ENCODE results near the gene CLIC5.
A peak's percentile ranks its signal among the peaks of the same experiment; 100 is the strongest.

The CLIC5 gene

DNA sequence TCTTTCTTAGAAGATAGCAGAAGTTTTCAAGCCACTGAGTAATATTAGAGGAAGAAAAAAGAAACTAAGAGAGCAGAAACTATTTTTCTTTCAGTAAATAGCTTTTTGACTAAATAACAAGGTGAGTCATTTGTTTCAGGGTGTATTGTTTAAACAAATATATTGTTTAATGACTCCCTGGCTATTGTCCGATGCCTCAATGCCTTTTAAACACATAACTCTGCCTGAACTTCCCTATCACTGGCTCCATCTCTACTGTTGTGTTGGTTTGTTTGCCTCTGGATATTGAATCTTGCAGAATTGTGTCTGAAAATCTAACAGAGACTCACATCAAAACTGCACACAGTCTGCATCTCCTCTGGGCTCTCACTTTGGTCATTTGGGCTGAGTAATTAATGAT is 19.6 kb upstream of the CLIC5 start:
- no peak for DNase-seq (ENCODE audit: low read depth)

DNA sequence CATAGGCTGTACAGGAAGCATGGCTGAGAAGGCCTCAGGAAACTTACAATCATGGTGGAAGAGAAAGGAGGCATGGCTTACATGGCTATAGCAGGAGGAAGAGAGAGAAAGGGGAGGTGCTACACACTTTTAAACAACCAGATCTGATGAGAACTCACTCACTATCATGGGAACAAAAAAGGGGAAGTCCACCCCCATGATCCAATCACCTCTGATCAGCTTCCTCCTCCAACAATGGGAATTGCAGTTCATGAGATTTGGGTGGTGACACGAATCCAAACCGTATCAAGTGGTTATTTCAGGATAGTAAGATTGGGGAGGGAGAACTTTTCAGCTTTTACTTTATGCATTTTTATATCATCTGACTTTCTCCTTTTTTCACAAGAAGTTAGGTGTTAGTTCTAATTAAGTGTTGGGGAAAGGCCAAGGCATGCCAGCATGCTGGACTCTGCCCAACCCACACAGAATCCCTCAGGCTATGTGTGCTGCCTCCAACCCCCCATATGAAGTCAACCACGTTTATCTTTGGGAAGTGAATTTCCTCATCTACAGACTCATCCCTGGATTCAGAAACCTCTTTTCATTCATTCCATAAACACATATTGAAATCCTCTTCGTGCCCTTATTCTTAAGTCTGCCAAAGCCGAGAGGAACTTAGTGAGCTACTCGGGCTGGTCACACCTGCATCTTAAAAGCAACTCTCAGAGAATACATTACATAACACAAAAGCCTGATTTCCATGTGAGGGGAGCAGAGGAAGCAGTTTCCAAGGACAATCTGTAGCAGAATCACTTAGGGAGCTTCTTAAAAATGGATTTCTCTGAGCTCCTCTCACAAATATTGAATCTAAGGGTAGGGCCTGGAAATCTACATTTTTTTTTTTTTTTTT is 16.7 kb upstream of the CLIC5 start:
- no peak for DNase-seq (ENCODE audit: low read depth)

DNA sequence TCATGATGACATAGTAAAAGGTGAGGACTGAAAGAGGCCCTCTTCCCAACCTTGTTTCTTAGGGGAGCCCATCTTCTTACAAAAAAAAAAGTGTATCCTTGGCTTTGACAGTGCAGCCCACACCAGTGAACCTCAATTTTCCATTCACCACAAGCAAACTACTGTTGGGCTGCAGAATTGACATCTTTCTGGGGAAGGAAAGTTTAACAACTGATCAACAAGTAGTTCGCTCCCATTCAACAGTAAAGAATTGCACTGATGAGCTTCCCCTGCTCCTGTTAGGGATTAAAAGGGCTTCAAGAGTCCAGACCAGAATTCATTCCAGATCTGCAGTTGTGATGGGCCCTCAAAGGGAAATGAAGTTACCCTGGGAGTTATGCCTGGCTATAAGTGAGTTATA is 13.9 kb upstream of the CLIC5 start:
- DNase-seq (ENCODE audit: low read depth), result no peak

DNA sequence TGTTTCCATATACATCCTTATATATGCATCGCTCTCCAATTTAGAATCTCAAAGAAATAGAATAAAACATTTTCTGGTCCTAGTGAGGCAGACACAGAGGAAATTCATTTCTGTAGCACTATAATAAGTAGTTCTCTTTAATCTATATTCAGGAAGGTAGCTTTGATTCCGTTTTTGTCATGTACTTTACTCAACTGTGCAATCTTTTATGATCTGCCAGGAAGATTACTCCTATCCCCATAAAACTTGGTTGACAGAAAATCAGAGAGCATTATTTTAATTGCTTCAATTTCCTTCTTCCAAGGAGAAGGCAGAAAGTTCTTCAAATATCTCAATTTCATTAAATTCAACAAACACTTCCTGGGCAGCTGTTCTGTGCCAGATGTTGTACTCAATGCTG is 10.6 kb upstream of the CLIC5 start:
- DNase-seq (ENCODE audit: low read depth), result no peak

DNA sequence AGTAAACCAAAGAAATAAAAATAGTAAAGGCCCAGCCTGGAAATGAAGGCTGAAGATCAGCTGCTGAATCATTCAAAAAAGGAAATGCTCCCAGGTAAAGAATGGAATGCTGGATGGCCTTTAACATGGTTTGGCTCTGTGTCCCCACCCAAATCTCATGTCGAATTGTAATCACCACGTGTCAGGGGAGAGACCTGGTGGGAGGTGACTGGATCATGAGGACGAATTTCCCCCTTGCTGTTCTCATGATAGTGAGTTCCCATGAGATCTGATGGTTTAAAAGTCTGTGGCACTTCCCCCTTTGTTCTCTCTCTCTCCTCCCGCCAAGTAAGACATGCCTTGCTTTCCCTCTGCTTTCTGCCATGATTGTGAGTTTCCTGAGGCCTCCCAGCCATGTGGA is 9.9 kb upstream of the CLIC5 start:
- no peak for DNase-seq (ENCODE audit: low read depth)

DNA sequence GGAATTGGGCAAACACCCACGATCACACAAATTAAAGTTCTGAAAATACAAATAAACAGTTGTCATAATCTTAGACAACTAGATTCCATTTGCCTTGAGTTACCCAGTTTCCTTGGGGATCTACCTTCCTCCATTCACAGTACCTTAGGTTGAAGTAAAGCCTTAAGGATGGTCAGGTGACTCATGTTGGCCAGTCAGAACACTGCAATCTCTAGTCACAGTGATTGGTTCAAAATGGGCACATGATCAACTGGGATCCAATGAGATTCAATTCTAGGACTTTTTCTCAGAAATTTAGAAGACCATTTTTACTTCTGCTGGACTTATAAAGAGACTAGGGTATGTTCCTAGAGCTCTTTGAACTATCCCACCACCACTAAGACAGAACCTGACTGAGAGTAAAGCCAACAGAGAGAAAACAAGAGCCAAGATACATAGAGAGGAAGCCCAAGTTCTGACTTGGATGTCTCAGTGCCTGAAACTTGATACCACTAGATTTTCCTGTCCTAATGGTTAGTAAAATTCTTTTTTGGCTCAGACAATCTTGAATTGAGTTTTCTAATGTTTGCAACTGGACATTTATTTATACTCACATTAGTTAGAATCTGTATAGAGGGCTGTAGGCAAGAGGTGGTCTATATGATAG is 8.6 kb upstream of the CLIC5 start:
- peak; percentile 5 for DNase-seq (ENCODE audit: low read depth)

DNA sequence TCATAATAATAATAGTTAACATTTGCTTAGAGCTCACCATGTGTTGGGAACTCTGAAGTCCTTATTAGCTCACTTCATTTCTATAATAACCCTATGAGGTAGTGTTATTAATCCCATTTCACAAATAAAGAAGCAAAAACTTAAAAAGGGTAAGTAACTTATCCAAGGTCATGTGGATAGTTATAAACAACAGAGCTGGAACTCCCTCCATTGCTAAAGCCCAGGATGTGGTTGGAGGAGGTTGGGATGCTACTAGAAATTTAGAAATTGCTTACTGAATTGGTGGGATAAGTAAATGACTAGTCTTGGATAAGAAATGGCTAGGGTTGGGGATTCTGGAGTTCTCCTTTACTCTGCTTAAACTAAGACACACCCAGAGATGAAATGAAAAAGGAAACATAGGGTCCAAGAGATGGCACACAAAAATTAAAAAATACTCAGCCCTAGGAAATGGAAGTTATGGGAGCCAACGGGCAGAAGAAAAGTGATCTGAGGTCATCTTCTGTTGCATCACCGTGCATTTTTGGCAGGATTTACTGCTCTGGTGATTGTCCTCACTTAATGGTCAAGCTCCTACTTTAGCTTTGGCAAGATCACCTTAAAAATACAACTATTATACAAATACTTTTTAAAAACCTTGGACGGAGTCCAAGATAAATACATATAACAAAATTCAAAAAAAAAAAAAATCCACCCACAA is 7.7 kb upstream of the CLIC5 start:
- peak; percentile 64 for DNase-seq (ENCODE audit: low read depth)

DNA sequence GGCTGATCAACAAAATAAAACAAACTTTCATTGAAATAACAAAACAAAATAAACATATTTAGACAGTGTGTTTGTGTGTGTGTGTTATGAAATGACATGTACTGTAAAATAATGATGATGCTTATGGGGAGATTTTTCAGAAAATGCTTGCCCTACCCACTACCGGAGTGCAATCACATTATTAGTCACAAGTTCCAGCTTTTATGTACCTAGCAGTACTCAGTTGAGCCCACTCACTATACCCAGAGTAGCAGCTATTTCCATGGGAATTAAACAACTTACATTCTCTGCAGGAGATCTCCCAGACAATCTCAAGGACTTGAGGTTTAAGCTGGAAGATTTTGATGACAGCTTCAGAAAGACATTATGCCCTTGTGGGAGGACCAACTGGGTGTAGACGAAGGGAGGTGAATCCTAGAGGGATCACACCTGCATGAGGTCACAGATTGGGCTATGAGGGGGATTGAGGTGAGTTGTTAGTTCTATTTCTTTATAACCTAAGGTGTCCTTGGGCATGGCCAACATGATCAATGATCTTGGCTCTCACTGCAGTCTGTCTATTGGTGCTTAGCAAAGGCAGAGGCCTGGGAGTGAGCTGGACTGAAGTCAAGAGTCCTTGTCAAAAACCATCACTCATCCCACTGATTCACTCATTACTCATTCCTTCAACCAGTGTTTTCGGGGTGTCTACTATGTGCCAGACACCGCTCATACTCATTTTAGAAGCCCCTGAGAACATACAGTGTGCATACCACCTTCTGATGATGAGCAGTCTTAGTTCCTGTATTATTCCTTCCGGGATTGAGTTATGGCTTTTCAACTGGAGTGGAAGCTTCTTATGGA is 6.7 kb upstream of the CLIC5 start:
- no peak for DNase-seq (ENCODE audit: low read depth)

DNA sequence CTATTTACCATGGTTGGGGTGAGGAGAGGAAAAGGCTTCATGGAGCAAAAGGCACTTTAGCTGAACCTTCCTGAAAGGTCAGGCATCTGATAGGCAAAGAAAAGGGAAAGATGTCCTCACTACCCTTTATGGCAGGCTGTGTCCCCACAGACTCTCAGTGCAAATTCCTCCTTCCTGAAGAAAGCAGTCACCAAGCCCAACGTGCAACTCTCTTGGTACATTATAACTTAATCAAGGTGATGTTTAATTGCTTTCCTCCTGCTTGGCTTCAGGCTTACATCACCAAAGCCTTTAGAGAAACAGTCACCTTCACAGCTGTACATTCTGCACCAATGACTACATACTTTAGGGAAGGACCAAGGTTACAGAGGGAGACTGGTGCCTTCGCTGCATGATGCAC is 2.1 kb upstream of the CLIC5 start:
- no peak for DNase-seq (ENCODE audit: low read depth)

DNA sequence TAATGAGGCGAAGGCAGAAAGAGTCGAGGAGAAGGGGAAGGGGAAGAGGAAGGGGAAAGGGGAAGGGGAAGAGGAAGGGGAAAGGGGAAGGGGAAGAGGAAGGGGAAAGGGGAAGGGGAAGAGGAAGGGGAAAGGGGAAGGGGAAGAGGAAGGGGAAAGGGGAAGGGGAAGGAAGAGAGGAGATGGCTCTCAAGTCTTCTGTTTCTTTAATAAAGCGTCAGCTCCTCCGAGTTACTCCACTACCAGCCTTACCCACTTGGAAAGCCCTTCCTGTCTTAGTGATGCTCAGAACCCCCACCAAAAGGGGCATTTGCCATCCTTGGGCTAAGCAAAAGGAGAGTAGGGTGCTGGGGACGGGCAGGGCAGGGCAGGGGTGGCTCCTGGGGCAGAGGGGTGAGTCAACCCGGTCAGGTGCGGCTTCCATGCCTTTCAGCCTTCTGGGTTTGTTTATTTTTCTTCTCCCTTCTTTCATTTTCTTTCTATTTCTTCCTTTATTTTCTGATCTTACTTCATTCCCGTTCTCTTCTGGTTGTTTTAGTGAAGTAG is 476 bp upstream of the CLIC5 start:
- DNase-seq (ENCODE audit: low read depth), result no peak

DNA sequence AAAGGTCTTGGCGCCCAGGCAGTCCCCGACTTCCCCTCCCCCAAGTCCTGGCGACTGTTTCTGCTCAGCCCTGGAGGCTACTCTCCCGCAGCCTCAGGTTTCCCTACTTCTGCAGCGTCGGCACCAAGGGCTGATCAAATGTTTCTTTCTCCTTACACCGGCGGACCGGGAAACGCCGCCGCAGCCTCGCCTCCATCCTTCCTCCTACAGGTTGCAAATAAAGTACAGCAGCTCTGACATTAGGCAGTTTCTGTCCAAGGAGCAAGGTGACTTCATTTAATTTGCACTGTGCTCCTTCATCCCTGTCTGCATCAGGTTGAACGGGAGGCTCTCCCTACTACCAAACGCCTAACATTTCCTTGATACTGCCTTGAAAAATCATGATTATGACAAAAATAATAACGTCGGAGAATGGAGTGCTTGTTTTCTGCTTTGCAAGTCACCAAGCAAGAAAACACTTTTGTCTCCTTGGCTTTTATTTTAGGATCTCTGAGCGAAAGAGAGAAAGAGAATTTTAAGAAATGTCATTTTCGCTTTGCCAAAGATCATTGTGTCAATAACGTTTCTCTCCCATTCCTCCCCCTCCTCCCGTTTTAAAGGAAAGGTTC is 1.0 kb downstream of the CLIC5 start:
- DNase-seq (ENCODE audit: low read depth), result no peak

DNA sequence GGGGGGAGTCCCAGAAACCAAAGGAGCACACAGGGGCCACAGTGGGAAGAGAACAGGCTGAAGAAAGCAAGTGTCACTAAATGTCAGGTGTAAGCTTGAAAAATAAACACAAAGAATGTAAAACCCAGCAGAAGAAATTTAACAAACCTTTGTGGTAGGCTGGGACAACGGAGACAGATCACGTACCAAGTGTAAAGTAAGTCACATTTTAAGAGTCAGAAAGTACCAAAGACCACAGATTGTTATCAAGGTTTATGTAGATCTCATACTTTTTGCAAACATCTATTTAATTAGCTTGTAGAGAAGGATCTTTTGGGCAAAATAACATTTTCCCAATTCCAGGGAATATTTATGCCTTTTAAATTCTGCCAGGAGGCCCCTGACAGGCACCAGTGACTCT is 1.6 kb downstream of the CLIC5 start:
- no peak for DNase-seq (ENCODE audit: low read depth)

DNA sequence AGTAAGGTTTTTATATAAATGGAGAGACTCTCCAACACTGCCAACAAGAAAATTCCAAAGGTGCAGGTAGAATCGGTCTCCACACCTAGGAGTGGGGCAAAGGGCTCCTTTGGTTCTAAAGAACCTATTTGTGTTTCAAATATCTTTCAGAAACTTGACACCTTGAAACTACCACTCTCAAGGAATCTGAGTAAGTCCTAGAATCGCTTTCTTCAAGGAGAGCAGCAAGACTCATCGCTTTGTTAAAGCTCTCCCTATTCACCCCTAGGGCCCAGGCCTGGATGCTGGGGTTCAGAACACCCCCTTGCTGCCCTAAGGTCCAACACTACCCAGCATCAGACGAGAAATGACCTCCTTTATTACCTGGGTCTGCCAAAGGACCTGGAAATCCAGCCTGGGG is 2.0 kb downstream of the CLIC5 start:
- no peak for DNase-seq (ENCODE audit: low read depth)

DNA sequence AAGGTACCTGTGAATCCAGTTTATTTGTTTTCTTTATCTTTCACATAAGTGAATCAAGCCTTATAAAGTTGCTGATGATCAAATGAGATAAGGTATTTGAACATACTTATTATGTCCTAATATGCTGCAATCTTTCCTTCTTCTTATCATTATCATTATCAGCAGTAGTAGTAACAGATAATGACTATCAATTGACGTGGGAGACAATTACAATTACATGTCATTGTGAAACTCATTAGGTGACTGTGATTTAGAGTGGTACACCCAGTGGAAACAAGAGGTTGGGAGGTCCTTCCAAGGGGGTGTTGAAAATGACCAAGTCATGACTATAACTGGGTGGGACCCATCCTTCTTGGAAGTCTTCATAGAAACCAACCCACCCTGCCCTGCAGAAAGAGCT is 2.8 kb downstream of the CLIC5 start:
- no peak for DNase-seq (ENCODE audit: low read depth)

DNA sequence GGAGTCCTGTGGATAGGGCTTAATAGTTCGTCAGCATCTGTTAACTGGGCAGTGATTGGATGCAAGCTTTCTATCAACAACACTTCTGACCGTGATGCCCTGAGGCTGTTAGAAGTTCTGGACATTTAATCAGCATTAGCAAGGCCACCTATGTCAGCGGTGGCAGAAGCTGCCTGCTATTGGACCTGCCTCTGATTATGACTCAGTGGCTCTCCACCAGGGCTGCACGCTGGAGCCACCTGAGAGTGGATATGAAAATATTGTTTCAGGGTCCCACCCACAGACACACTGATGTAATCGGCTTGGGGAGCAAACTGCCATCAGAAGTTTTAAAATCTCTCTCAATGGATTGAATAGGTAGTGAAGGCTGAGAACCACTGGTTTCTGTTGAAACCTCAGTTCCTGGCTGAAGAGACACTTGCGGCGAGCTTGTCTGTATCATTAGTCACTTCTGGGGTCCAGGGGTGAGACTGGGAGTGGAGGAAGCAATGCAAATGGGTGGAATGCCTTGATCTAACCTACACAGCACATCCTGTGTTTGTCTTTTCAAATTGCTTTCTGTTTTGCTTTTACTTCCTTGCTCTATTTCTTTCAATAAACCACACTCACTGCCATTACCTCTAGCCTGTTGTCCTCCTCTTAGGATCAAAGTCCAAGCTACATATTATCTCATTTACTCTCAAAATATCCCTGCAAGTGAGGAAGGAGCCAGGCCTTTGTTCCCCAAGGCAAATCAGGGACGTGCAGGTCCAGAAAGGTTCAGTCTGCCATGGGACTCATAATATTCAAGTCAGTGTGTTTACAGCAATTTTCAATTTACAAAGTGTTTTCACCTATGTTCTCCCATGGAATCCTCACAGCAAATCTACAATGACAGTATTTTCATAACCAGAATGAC is 4.2 kb downstream of the CLIC5 start:
- DNase-seq (ENCODE audit: low read depth), result no peak

DNA sequence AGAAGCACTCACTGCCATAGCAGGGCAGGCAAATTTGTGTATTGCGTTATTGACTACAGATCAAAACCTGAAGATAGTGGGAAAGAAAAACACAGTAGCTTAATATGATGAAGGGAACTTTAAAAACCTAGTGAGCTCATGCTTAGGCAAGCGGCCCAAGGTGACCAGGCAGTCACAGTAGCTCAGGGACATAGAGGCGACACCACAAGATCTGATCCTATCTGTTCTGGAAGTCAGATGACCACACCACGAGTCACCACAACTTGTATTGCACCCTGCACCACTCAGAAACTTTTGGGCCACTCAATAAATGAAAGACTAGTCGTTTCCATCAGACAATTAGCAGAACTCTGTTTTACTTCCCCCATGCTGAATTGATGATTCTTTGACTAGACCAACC is 4.9 kb downstream of the CLIC5 start:
- DNase-seq (ENCODE audit: low read depth), result no peak

DNA sequence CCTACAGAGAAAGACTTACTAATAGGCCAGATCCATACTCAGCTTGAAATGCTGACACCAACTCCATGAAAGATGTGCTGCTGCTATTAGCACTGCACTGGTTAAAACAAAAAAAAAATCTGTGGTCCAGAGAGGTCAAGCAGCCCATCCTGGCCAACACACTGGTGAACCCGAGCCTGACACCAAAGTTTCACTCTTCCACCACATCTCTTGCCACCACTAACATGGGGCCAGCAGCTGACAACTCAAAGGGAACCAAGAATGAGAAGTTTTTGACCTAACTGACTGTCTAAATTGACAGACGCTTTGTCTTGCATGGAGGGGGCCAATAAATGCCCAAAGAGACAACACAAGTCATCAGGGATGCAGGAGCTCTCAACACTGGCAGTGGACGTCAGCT is 5.4 kb downstream of the CLIC5 start:
- no peak for DNase-seq (ENCODE audit: low read depth)

DNA sequence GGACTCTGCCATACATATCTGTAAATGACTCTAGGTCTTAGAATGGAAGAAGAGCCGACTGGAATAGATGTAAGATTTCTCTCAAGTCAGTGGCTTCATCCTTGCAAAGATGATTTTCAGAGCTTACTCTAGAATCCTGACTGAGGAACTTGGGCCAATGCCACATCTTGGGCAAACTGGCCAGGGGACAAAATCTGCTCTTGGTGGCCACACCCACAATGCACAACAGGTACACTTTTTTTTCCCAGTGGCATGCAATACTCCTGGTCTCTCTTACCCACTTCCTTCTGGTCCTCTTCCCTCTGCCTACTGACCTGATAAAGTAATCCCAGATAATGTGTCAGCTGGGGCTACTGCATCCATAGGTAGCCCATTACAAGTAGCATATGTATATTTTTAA is 13.4 kb downstream of the CLIC5 start:
- DNase-seq (ENCODE audit: low read depth), result no peak

DNA sequence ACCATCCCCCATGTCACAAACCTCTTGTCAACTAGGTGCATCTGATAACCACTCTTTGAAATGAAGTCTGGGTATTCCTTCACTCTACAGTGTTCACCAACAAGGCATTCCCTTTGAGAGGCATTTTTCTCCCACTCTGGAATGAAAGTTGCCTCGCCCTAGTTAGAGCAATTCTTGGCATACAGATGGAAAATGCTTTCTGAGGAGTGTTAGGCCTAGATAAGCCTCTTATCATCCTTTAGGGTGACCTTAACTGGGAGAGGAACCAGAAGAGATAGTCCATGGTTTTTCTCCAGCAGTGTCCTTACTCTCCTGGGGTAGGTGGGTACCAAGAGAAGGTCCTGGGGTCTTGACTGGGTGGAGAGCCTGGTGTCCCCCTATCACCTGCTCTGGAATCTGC is 14.8 kb downstream of the CLIC5 start:
- DNase-seq (ENCODE audit: low read depth), result no peak

DNA sequence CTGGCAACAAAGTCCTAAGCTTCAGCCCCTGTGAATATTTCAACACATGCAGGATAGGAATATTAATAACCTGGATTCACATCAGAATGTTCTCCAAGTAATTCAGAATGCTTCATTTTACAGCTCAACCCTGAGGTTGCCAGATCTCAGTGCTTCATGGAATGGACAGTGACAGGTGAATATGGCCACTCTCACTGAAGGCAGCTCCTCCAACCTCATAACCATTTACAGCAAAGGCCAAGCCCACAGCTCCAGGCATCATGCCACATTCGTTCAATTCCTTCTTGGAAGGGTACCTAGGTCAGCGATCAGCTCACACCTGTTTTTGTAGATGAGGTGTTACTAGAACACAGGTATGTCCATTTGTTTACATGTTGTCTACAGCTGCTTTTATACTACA is 17.1 kb downstream of the CLIC5 start:
- no peak for DNase-seq (ENCODE audit: low read depth)

Data from fibroblast of gingiva (primary cell).